OCI-LY3 (cell line): Measurements from ENCODE around the gene CFD.
"Not testable (repeated sequence)": the region's sequence is repeated elsewhere in the genome, so short reads cannot be mapped to it uniquely, and the experiment has no call there.

ENCODE experiments used
- H2AFZ ChIP-seq: fragments of 200-600, 300-600 bp; shearing (Covaris generic); 2 replicates; pipeline ENCODE4 v1.6.0; 2014; ENCODE audit warnings: antibody characterized with exemption, low read depth, low read length
- H3K27ac ChIP-seq: fragments of 200-600, 300-600 bp; sonication (generic); 2 replicates; pipeline ENCODE4 v1.5.1; 2014; ENCODE audit warnings: mild to moderate bottlenecking, low read length, moderate library complexity, mixed read lengths
- H3K27me3 ChIP-seq: fragments of 200-600, 300-600 bp; sonication (generic); 2 replicates; pipeline ENCODE4 v1.6.1; 2014; ENCODE audit warnings: low read depth, low read length, mixed read lengths
- H3K36me3 ChIP-seq: fragments of 200-600, 300-600 bp; sonication (generic); replicated peaks from 2 replicates; pipeline ENCODE3; 2014; ENCODE audit warnings: low read depth, low read length, mixed read lengths
- H3K4me1 ChIP-seq: fragments of 300-600, 200-600 bp; sonication (generic); 2 replicates; pipeline ENCODE4 v1.6.1; 2014; ENCODE audit warnings: low read length, mixed read lengths
- H3K4me2 ChIP-seq: fragments of 200-600, 300-600 bp; sonication (generic); 2 replicates; pipeline ENCODE4 v1.6.1; 2014; ENCODE audit warnings: low read length, mixed read lengths
- H3K4me3 ChIP-seq: fragments of 300-600, 200-600 bp; sonication (generic); 2 replicates; pipeline ENCODE4 v1.5.1; 2014; ENCODE audit warnings: antibody characterized with exemption, mild to moderate bottlenecking, low read length, moderate library complexity
- H3K79me2 ChIP-seq: fragments of 300-600, 200-600 bp; shearing (Covaris generic); 2 replicates; pipeline ENCODE4 v1.6.1; 2014; ENCODE audit warnings: mild to moderate bottlenecking, low read length, mixed read lengths
- H3K9ac ChIP-seq: fragments of 300-600, 200-600 bp; shearing (Covaris generic); 2 replicates; pipeline ENCODE4 v1.6.0; 2014; ENCODE audit warnings: mild to moderate bottlenecking, low read length, moderate library complexity
- H3K9me3 ChIP-seq: fragments of 200-600, 300-600 bp; shearing (Covaris generic); 2 replicates; pipeline ENCODE4 v1.6.1; 2014; ENCODE audit warnings: low read length, mixed read lengths; ENCODE audit not compliant: insufficient read depth
- H4K20me1 ChIP-seq: fragments of 200-600, 300-600 bp; sonication (generic); 2 replicates; pipeline ENCODE4 v1.6.1; 2016; ENCODE audit warnings: low read length, mixed read lengths; ENCODE audit not compliant: insufficient read depth
- EZH2phosphoT487 ChIP-seq: fragments of 200-600 bp; shearing (Covaris generic); IDR thresholded peaks from 2 replicates; pipeline ENCODE4 v1.6.1; 2018; ENCODE audit warnings: antibody characterized with exemption, mixed run types, low read depth
- TF ChIP-seq, protein P1 (sequence below): fragments of 200-600, 300-600 bp; sonication (generic); IDR thresholded peaks from 2 replicates; pipeline ENCODE4 v1.5.1; 2014; ENCODE audit warnings: antibody characterized with exemption, low read length, low read depth

CFD gene

DNA sequence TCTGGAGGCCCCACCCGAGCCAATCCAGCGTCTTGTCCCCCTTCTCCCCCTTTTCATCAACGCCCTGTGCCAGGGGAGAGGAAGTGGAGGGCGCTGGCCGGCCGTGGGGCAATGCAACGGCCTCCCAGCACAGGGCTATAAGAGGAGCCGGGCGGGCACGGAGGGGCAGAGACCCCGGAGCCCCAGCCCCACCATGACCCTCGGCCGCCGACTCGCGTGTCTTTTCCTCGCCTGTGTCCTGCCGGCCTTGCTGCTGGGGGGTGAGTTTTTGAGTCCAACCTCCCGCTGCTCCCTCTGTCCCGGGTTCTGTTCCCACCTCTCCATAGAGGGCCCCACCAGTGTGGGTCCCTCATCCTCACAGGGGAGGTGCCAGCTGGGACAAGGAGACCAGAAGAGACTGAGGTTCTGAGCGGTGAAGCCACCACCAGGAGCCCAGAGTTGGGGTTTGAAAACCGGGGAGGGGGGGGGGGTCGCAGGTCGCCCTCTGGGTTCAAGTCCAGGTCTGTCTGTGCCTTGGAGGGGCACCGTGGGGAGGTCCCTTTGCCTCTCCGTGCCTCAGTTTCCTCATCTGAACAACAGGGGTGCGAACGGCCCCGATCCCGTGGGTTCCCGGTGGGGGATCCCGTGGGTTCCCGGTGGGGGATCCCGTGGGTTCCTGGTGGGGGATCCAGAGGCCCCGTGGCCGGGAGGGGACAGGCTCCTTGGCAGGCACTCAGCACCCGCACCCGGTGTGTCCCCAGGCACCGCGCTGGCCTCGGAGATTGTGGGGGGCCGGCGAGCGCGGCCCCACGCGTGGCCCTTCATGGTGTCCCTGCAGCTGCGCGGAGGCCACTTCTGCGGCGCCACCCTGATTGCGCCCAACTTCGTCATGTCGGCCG lies 7.1 kb upstream of the CFD start, which contains the start of gene ELANE:
Gene ELANE, plus strand, starts transcription at position 168 of the 878 bp plus-strand sequence. Its CDS starts 26 bp downstream, at position 194.
- TF ChIP-seq, protein P1, sequence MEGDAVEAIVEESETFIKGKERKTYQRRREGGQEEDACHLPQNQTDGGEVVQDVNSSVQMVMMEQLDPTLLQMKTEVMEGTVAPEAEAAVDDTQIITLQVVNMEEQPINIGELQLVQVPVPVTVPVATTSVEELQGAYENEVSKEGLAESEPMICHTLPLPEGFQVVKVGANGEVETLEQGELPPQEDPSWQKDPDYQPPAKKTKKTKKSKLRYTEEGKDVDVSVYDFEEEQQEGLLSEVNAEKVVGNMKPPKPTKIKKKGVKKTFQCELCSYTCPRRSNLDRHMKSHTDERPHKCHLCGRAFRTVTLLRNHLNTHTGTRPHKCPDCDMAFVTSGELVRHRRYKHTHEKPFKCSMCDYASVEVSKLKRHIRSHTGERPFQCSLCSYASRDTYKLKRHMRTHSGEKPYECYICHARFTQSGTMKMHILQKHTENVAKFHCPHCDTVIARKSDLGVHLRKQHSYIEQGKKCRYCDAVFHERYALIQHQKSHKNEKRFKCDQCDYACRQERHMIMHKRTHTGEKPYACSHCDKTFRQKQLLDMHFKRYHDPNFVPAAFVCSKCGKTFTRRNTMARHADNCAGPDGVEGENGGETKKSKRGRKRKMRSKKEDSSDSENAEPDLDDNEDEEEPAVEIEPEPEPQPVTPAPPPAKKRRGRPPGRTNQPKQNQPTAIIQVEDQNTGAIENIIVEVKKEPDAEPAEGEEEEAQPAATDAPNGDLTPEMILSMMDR, result no peak
- no peak for TF ChIP-seq EZH2phosphoT487
- no peaks in the 10 kb centered on the region; the same call in 1 of the 2 replicates for H3K4me1 ChIP-seq
- no peaks in the 10 kb centered on the region for H3K36me3 ChIP-seq
- H3K9me3 ChIP-seq, result no peaks in the 10 kb centered on the region
- no peak within 1 kb of the TSS for H3K27ac ChIP-seq
- H3K27me3 ChIP-seq, result peaks cover 21% of the 10 kb centered on the region; the same call in 1 of the 2 replicates
- no peak within 1 kb of the TSS for H3K4me3 ChIP-seq
- H4K20me1 ChIP-seq, result no peaks in the 10 kb centered on the region
- no peak within 1 kb of the TSS for H3K4me2 ChIP-seq
- H3K9ac ChIP-seq, result no peak within 1 kb of the TSS
- no peaks in the 10 kb centered on the region for H3K79me2 ChIP-seq
- no peak within 1 kb of the TSS for H2AFZ ChIP-seq

DNA sequence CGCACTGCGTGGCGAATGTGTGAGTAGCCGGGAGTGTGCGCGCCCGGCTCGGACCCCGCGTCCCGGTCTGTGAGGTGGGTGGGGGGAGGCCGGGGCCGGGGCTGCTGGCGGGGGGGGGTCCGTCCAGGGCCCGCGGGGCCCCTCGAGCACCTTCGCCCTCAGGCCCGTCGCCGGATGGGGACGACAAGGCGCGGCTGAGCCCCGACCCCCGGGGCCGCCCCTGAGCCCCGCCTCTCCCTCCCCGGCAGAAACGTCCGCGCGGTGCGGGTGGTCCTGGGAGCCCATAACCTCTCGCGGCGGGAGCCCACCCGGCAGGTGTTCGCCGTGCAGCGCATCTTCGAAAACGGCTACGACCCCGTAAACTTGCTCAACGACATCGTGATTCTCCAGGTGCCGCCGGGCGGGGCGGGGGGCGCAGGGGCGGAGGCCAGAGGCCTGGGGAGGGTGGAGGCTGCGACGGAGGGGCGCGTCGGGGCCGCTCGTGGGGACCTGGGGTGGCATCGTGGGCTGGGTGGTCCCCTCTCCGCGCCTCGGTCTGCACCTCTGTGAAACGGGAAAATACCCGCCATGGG lies 6.4 kb upstream of the CFD start:
- no peak overlapping the region for H3K27ac ChIP-seq
- no peak overlapping the region for H3K4me3 ChIP-seq
- H3K27me3 ChIP-seq, result peaks cover 15% of the 10 kb centered on the region; the same call in 1 of the 2 replicates
- TF ChIP-seq, protein P1, result no peak
- no peak for TF ChIP-seq EZH2phosphoT487
- H3K9me3 ChIP-seq, result no peaks in the 10 kb centered on the region
- no peak overlapping the region for H3K9ac ChIP-seq
- no peaks in the 10 kb centered on the region for H3K36me3 ChIP-seq
- no peaks in the 10 kb centered on the region for H4K20me1 ChIP-seq
- H3K79me2 ChIP-seq, result no peaks in the 10 kb centered on the region
- no peak overlapping the region for H2AFZ ChIP-seq
- H3K4me1 ChIP-seq, result no peaks in the 10 kb centered on the region; the same call in 1 of the 2 replicates
- no peak overlapping the region for H3K4me2 ChIP-seq

DNA sequence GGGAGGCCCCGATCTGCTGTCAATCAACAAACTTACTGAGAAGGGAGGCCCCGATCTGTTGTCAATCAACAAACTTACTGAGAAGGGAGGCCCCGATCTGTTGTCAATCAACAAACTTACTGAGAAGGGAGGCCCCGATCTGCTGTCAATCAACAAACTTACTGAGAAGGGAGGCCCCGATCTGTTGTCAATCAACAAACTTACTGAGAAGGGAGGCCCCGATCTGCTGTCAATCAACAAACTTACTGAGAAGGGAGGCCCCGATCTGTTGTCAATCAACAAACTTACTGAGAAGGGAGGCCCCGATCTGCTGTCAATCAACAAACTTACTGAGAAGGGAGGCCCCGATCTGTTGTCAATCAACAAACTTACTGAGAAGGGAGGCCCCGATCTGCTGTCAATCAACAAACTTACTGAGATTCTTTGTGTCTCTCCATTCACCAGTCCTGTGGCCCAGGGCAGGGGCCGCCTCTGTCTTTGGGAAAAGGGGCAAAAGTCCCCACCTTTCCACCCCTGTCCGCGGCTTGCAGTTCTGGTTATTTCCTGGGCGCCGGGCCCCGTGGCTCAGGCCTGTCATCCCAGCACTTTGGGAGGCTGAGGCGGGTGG lies 5.7 kb upstream of the CFD start:
- H4K20me1 ChIP-seq, H3K79me2 ChIP-seq, H3K9ac ChIP-seq, H3K36me3 ChIP-seq, H3K9me3 ChIP-seq, H3K4me1 ChIP-seq, H3K27me3 ChIP-seq, H3K4me2 ChIP-seq, H3K4me3 ChIP-seq, H2AFZ ChIP-seq, H3K27ac ChIP-seq: not testable (repeated sequence)

DNA sequence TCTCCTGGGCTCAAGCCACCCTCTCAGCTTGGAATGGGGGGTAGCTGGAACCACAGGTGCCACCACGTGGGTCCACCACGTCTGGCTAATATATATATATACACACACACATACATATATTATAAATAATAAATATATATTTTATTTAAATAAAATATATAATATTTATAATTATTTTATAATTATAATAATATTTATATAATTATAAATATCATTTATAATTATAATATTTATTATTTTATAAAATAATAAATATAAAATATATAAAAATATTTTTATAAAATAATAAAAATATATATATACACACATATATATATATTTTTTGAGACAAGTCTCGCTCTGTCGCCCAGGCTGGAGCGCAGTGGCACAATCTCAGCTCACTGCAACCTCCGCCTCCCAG lies 4.9 kb upstream of the CFD start:
- Histone ChIP-seq H3K4me3 (no peak overlapping the region), H3K27me3 (0 out of 2 replicates have a peak, but pooled peaks cover 4% of the 10 kb centered on the region), H3K9me3 (no peaks in the 10 kb centered on the region), H3K36me3 (no peaks in the 10 kb centered on the region), H3K9ac (no peak overlapping the region), H4K20me1 (no peaks in the 10 kb centered on the region), H2AFZ (no peak overlapping the region), H3K79me2 (no peaks in the 10 kb centered on the region), H3K4me2 (no peak overlapping the region), H3K4me1 (no peaks in the 10 kb centered on the region), H3K27ac (no peak overlapping the region)
- TF ChIP-seq, protein P1, result no peak
